Measurements from ENCODE around the gene PTPRM. TPM values are rescaled to one million over a fixed set of nuclear protein-coding genes. Genes with fewer than 3 reads are reported as not detected.

PTPRM gene
- total RNA-seq, 1 experiment from 2014 or later = 6.2 TPM

DNA sequence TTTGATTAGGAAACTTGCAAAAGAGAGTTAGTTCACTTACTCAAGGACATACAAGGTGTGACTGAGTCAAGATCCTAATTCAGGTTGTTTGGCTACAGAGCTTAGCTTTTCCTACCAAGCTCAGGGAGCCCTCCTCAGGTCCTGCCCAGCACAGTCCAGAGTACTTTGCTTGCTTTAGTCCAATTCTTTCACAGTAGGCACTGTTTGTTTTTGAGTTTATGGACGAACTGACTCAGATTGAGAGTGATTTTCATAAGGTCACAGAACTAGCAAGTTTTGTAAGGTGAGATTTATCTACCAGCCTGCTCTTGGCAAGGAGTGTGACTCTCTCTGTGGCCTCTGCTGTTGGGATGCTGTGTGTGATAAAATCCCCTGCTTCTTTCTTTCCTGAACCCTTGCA is 310.5 kb downstream of the PTPRM start:
- H2BK120ac ChIP-seq (ENCODE audit: low read depth, low read length, poor library complexity, severe bottlenecking) = no peak overlapping the region
- H3K4me2 ChIP-seq (ENCODE audit: insufficient read depth, insufficient read length, low read length) = no peak overlapping the region
- no peaks in the 10 kb centered on the region for H3K27me3 Mint-ChIP-seq (ENCODE audit: low read depth)
- H2BK20ac ChIP-seq (ENCODE audit: low read depth, low read length, poor library complexity, severe bottlenecking) = no peak overlapping the region
- no peak overlapping the region for H2AK5ac ChIP-seq (ENCODE audit: insufficient read length, low read length)
- no peak overlapping the region for H3K23ac ChIP-seq (ENCODE audit: insufficient read length, low read depth, low read length)
- no peak overlapping the region for H3T11ph ChIP-seq (ENCODE audit: low read length)
- DNase-seq = no peak
- no peak overlapping the region for H2AFZ ChIP-seq (ENCODE audit: low read length)
- no peak overlapping the region for H3K14ac ChIP-seq (ENCODE audit: insufficient read depth, low read length)
- no peak overlapping the region for H3K9ac ChIP-seq (ENCODE audit: extremely low read depth, insufficient read length, low read length)
- no peak overlapping the region for H2BK15ac ChIP-seq (ENCODE audit: low read depth, low read length)
- H2BK5ac ChIP-seq (ENCODE audit: insufficient read length, low read length) = no peak overlapping the region
- H4K8ac ChIP-seq (replicated peaks; ENCODE audit: insufficient read length, low read depth, low read length) = no peak overlapping the region
- no peak overlapping the region for H3K4me3 Mint-ChIP-seq
- H4K91ac ChIP-seq (ENCODE audit: insufficient read length, low read depth, low read length) = no peak overlapping the region
- H3K27ac ChIP-seq (ENCODE audit: insufficient read length, low read depth, low read length) = no peak overlapping the region
- H3K9me3 ChIP-seq (ENCODE audit: control insufficient read depth, low read depth, low read length) = no peaks in the 10 kb centered on the region
- H4K20me1 ChIP-seq (ENCODE audit: control insufficient read depth, insufficient read depth, insufficient read length) = no peaks in the 10 kb centered on the region
- no peaks in the 10 kb centered on the region for H3K79me1 ChIP-seq (ENCODE audit: insufficient read depth, low read depth, low read length, poor library complexity, severe bottlenecking)
- no peak overlapping the region for H3K18ac ChIP-seq (ENCODE audit: insufficient read length, low read depth, low read length)
- H4K5ac ChIP-seq (ENCODE audit: insufficient read length, low read depth, low read length) = no peak overlapping the region
- WGBS (ENCODE audit: extremely low coverage, insufficient read length, low lambda C conversion rate) = no CpG with 5 or more reads among the region's 1 CpG
- H3K9me3 Mint-ChIP-seq = no peaks in the 10 kb centered on the region
- H3K36me3 Mint-ChIP-seq (ENCODE audit: insufficient read depth in 1 of 3, low read depth in 3 of 3) = no peaks in the 10 kb centered on the region
- H3K56ac ChIP-seq (ENCODE audit: insufficient read length, low read depth, low read length) = no peak overlapping the region
- H3K23me2 ChIP-seq (ENCODE audit: insufficient read length, low read depth, low read length, poor library complexity, severe bottlenecking) = no peaks in the 10 kb centered on the region
- peaks cover 5 to 7% of the 10 kb centered on the region in 2 experiments for H3K4me1 Mint-ChIP-seq
- H3K4me1 ChIP-seq (ENCODE audit: insufficient read depth, low read length) = no peaks in the 10 kb centered on the region
- no peaks in the 10 kb centered on the region for H3K27me3 ChIP-seq (ENCODE audit: insufficient read depth, low read length)
- H3K4ac ChIP-seq (ENCODE audit: low read depth, low read length) = no peak overlapping the region
- H3K79me2 ChIP-seq (ENCODE audit: insufficient read depth, low read length) = no peaks in the 10 kb centered on the region
- TF ChIP-seq, protein P1, sequence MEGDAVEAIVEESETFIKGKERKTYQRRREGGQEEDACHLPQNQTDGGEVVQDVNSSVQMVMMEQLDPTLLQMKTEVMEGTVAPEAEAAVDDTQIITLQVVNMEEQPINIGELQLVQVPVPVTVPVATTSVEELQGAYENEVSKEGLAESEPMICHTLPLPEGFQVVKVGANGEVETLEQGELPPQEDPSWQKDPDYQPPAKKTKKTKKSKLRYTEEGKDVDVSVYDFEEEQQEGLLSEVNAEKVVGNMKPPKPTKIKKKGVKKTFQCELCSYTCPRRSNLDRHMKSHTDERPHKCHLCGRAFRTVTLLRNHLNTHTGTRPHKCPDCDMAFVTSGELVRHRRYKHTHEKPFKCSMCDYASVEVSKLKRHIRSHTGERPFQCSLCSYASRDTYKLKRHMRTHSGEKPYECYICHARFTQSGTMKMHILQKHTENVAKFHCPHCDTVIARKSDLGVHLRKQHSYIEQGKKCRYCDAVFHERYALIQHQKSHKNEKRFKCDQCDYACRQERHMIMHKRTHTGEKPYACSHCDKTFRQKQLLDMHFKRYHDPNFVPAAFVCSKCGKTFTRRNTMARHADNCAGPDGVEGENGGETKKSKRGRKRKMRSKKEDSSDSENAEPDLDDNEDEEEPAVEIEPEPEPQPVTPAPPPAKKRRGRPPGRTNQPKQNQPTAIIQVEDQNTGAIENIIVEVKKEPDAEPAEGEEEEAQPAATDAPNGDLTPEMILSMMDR (conservative IDR thresholded peaks at IDR 0.05) = no peak
- H3K27ac Mint-ChIP-seq = no peak overlapping the region; a peak in 1 of 7 replicates
- no peak overlapping the region for H2BK12ac ChIP-seq (ENCODE audit: insufficient read length, low read depth, low read length)
